Peyer's patch (tissue), 4 donors: Measurements from ENCODE around the gene HSPG2.
"Not testable (repeated sequence)": the region's sequence is repeated elsewhere in the genome, so short reads cannot be mapped to it uniquely, and the experiment has no call there.

ENCODE experiments used
- POLR2A ChIP-seq, 2 donors: fragments of 450-650 bp; IDR thresholded peaks; one replicate each; pipeline ENCODE4 v1.5.1; 2017; ENCODE audit warnings: antibody characterized with exemption in 2 of 2, mild to moderate bottlenecking in 2 of 2, moderate library complexity in 2 of 2
- TF ChIP-seq, protein P1 (sequence below), 6 experiments: fragments of 450-650 bp in 4 of 6; fragments of 200-600 bp in 2 of 6; sonication (generic) in 1 of 6; IDR thresholded peaks; one replicate each; pipeline ENCODE4 v1.5.1; 2017 to 2019; ENCODE audit warnings: antibody characterized with exemption in 6 of 6, mild to moderate bottlenecking in 3 of 6, moderate library complexity in 1 of 6

DNA sequence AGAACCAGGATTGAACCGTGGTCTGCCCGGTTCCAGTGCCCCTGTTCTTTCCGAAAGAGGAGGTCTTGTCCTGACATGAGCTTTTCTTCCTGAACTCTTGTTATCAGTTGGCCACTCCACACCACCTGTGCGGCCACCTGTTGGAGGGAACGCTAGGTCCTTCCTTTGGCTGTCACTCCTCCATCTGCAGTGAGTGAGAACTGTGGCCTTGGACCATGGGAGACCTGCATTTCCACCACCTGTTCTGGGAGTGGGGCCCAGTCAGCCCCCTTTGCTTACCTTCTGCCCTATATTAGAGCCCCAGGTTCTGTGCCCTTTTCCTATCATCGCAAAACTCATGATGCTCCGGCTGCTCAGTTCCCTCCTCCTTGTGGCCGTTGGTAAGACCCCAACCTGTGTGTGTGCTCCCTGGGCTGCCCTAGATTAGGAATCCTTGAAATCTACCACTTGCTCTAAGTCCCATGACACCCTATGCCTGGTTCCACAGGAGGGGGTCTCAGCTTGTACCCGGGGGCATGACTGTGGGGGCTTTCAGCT is 39.7 kb upstream of the HSPG2 start, which contains the start of gene CELA3B:
- TF ChIP-seq, protein P1, sequence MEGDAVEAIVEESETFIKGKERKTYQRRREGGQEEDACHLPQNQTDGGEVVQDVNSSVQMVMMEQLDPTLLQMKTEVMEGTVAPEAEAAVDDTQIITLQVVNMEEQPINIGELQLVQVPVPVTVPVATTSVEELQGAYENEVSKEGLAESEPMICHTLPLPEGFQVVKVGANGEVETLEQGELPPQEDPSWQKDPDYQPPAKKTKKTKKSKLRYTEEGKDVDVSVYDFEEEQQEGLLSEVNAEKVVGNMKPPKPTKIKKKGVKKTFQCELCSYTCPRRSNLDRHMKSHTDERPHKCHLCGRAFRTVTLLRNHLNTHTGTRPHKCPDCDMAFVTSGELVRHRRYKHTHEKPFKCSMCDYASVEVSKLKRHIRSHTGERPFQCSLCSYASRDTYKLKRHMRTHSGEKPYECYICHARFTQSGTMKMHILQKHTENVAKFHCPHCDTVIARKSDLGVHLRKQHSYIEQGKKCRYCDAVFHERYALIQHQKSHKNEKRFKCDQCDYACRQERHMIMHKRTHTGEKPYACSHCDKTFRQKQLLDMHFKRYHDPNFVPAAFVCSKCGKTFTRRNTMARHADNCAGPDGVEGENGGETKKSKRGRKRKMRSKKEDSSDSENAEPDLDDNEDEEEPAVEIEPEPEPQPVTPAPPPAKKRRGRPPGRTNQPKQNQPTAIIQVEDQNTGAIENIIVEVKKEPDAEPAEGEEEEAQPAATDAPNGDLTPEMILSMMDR (IDR thresholded peaks at IDR 0.05): not testable (repeated sequence)
- TF ChIP-seq POLR2A (IDR thresholded peaks at IDR 0.05): not testable (repeated sequence)
